NCI-H1105 treated with DMSO at 0.1 percent for 48 hours (cell line): ENCODE measurements around the gene CD36.
A peak's percentile ranks its signal among the peaks of the same experiment; 100 is the strongest.

Source experiments
- DNase-seq: peaks from one replicate; lab custom pipeline; 2025; lab: John Stamatoyannopoulos, UW

CD36 gene

DNA sequence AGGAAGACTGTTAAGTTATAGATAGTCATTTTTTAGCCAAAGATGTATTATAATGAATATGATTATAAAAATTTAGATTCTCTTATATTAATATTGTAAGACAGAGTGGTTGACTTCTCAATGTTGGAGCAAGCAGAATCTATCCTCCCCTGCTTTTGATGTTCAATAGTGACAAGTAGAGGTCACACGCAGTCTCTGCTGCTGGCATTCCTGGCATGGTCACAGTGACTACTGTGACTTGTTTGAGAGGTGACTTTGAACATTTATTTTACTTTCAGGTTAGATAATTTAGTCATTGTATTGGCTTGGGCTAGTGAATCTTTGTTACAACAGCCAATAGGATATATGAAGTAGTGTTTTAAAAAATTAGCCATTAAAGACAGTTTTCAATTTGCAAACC is 13.7 kb upstream of the CD36 start:
- DNase-seq: no peak

DNA sequence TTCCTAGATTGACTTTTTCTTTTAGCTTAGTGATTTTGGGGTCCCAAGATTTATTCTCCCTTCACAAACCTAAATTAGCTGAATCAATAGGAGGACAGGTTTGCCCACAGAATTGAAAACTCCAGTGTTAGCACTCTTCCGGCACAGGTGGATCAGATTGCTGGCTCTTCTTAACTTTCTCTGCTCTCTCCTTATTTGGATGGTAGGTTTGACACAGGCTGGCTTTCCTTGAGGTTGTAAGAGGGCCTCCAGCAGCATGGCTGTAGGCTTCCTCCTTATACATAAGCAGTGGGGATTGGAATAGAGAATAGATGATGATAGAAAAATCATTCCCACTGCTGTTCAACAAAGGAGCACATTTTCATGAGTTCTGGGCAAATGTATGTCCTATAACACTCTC is 9.4 kb upstream of the CD36 start:
- no peak for DNase-seq

DNA sequence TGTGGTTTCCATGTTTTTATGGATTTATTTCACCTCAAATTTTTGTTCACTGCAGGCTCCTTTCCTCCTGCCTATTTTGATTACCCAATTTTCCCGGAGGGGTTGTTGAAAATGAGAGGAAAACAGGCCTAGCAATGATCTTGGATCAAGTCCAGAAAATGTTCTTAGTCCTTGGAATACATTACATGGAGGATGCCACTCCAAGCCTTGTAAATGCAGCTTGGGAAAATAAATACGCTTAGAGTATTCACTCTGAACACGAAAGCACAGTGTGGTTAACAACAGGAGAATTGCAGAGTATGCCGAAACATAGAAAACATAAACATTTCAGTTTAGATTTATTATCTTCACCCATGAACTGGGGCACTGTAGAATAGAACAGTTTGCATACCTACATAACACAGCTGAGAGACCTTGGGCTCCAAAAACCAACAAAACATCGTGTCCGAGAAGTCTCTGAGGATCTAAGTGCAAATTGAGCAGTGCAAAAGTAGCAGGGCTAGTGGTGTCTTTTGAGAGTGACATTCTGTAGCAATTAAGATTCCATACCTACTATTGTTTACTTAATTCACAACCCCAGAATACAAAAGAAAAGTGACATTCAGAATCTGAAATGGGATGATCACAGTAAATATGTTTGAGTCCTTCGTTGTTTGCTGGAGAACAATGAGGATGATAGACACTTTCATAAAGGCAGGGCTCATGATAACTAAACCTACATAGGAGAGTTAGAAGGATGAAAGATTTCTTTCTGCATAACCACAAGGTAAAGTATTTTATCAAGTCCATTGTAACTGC is 7.6 kb upstream of the CD36 start:
- peak; percentile 93 for DNase-seq

DNA sequence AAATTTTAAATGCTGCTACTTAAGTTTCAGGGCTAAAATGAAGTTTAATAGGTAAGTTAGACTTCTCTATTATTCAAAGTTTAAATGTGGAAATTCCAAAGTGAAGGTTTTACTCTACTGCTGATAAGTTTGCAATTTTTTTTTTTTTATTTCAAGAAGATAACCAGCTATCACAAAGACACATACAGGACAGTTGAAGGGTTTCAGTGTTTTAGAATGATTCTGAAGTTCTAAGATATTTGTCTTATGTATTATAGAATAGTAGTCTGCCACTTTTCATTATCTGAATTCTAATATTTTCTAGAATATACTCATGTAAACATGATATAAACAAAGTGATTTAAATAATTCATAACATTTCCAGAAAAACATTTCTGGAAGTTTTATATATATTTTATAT is 7.0 kb upstream of the CD36 start:
- no peak for DNase-seq

DNA sequence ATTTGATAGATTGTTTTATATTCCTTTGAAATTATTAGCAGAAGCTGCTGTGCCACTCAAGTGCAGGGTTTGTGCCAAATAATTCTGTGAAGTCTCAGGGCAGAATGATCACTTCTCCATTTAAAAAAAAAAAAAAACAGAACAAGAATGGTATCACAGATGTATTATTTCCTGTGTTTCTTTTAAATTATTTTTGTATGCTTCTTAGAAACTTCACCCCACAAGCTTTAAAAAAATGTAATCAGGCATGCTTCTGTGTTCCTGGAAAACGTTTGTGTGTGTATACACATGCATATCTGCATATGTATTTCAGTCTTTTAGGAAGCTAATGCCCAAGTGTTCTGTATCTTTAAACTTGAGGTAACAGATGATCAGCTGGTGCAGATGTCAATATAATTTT is 6.3 kb upstream of the CD36 start:
- DNase-seq: no peak

DNA sequence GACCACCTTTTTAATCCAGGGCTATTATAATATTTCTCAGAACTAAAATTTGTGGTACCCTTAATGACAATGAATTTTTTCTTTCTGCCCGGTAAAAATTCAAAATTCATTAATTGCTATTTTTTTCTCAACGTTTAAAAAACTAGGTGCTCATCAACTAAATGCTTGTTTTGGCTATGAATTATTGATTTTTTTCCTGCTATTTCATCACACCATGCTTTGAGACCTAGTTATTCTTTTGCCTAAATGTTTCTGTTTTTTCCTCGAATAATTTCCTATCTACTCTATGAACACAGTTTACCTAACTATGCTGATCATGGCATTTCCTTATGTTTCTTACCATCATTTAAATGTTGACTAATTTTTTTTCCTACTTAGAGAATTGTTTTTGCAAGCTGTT is 5.6 kb upstream of the CD36 start:
- no peak for DNase-seq

DNA sequence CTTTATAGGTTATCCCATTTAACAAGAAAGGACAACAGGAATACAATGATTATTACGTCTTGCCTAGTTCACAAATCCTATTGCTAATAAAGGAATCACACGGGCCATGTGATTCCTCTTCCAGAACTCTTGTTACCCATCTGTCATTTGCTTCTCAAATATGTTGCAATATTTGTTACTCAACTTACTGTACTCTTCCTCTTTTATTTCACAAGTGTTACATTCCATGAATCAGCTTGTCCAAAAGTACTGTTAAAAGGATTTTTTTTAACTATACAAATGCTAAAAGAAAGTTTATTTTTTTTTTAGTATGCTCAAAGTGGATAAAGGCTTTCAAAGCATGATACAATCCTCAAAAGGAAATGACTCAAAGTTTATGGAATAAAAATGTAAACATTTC is 3.9 kb upstream of the CD36 start:
- DNase-seq: no peak

DNA sequence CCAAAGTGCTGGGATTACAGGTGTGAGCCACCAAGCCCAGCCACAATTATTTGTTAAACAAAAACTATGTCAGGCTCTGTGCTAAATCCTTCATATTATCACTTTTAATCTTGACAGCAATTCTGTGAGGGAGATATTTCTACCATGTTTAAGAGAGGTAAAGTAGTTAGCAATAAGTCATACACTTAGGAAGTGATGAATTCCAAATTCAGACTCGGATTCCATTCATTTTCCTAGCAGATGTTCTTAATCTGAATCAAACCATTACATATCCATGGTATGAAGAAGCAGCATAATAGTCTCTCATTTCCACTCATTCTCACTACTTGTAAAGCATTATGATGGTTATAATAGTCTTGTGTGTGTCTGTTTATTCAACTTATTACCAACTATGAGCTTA is 2.9 kb upstream of the CD36 start:
- DNase-seq: no peak

DNA sequence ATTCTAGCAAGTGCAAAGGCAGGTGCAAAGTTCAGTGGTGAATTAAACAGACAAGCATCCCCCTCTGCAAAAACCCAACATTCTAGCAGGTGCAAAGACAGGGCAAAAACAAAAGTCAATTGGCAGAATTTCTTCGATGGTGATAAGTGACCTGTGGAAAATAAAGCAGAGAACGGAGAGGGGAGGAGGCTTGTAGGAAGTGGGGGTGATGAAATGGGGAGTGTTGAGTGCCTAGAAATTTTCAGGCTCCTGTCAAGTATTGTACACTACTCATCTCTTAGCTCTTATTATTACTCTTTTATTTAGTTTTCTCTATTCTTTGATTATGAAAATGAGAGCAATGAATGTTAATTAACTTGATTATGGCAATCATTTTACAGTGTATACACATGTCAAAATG is 2.4 kb upstream of the CD36 start:
- DNase-seq: no peak

DNA sequence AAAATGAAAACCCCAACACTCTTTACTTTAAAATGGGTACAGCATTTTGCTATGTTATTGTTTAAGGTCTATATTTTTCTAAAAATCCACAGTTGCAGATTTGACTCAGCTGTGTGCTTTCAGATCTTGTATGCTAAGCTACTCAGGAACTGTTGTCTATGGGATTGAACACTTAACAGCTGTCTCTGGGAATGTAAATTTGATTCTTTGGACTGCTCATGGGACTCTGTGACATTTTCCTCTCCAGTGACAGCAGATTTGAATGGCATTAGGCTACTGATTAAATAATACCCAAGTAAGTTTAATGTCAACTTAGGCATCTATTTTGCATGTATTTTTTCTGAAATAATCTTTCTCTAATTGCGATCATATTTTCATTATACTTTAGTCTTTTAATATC is 1.7 kb upstream of the CD36 start:
- no peak for DNase-seq

DNA sequence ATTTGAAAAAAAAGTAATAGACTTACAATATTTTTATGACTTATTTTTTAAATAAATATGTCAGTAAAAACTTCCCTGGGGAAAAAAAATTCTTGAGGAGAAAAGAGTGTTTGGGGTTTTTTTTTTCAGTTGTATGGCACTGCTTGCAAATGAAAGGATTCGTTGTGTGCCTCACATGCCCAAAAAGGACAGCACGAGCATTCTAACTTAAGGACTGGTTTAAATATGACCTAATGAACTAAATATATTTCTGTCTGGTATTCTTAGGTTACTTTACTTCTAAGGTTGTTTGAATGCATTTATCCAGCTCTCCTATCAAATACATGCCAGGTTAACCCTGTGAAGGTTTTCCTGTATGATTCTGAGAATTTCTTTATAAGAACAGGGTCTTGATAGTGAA is 988 bp upstream of the CD36 start:
- no peak for DNase-seq

DNA sequence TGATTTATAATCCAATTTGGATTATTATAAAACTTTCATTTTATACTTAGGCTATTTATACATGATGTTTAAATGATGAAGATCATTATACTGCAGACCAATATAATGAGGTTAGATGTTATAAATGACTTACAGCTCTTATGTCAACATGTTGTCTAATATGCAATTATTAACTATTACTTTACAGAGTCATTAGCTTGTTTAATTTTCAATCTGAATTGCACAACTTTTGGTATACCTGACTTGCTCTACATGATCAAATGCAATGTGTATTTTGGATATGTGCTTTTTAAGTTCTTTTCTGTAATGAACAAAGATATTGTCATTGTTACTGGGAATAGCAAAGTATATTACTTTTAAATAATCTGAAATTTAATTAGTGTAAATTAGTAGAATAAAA is 569 bp downstream of the CD36 start:
- no peak for DNase-seq

DNA sequence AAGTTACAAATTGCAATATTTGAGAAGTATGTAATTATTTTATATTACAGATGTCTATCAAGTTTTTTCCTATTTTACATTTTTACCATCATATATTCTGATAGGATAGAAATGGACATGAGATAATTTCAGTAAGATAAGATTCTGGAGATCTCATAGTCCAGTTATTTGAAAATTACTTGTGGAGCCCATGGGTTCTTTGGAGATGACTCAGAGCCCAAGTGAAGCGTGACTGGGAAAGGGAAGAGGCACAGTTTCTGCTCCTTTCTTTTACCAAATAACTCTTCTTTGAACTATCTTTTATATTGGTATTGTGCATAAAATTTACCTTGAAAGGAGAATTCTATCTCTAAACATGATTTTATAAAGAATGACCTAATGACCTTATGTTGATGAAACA is 2.4 kb downstream of the CD36 start:
- no peak for DNase-seq

DNA sequence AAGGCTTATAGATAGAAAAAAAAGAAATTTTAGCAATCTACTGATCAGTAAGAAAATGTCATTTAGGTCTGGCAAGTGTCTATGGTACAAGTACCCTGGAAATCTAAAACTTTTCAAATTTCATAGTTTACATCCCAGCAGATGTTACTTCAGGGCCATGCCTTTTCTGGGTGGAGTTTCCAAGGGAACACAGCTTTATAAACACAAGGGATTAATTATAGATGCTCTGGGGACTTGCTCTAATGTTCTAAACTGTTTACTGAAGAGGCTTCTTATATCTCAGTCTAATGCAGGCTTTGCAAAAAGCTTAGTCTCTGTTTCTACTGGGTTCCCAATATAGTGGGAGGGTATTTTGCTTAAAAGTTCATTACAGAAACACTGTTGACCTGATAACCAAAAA is 3.1 kb downstream of the CD36 start:
- DNase-seq: no peak

DNA sequence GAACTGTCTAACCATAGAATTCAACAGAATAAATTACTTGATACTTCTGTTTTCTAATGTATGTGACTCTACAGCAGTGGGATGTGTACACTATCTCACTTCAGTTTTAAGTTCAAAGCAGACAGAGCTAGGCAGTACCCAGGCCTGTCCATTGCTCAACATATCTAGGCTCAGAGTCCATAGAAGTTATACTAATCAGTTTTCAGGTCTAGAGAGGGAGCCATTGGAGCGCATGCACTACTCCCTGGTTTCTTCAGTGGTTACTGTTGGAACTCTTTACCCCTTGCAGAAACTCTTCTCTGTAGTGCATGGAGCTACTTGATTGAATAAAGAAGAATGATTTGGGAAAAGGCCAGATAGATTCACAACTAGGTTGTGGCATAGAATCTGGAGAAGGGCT is 4.4 kb downstream of the CD36 start:
- DNase-seq: no peak

DNA sequence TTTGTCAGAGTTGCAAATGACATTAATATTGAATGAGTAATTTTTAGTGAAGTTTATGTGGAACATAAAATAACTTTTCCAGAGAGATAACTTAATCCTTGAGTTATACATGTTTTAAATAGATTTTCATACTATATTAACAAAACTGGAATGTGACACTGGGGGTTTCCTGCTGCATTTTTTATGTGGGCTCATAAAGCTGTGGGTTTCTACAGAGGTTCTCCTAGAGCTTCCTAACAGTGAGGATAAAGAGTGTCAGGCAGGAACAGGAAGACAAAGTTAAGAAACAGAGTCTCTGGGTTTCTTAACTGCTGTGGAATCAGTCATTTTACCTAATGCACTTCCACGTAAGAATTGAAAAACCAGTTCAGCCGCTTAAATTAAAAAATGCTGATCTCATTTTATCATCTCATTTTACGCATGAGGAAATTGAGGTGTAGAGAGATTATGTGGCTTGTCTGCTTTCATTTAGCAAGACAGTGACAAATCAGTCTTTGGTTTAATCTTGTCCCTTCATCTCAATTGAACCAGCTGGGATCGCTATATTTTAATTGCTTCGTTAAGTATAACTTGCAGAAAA is 5.0 kb downstream of the CD36 start:
- DNase-seq: no peak

DNA sequence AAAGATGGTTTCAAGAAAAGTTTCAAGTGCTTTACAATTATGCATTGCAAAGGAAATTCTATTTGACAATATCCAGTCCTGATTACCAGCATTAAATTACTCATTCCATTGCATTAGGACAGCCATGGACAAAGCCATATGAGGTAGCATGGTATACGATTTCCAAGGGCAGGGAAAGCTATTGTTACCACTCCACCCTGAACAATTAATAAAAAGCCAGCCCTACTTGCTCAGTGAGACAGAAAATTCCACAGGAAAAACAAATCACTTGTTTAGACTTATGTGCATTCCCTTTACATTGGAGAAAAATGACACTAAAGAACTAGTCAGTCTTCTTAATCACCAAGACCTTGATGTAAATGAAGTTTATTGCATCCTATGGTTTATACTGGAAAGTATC is 5.6 kb downstream of the CD36 start:
- DNase-seq: no peak

DNA sequence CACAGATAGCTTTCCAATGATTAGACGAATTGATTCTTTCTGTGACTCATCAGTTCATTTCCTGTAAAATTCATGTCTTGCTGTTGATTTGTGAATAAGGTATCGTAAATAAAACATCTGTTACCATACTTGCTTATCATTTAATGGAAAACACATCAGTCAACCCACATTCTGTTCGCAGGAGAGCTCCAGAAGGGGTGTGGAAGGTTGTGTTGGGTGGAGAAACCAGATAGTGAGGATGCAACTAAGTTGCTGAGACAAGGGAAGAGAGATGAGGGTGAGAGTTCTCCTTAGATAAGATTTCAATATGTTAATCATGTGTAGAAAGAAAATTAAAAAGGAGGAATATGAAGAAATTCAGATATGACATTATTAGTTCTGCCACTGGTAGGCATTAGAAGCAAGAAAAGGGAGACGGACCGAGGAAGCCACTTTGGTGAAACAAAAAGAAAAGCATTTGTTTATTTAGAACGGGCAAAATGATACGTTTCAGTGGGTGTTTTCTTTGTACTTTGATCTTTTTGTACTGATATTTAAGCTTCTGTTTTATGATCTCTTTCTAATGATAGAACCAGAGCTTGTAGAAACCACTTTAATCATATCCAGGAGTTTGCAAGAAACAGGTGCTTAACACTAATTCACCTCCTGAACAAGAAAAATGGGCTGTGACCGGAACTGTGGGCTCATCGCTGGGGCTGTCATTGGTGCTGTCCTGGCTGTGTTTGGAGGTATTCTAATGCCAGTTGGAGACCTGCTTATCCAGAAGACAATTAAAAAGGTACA is 7.8 kb downstream of the CD36 start:
- DNase-seq: no peak

DNA sequence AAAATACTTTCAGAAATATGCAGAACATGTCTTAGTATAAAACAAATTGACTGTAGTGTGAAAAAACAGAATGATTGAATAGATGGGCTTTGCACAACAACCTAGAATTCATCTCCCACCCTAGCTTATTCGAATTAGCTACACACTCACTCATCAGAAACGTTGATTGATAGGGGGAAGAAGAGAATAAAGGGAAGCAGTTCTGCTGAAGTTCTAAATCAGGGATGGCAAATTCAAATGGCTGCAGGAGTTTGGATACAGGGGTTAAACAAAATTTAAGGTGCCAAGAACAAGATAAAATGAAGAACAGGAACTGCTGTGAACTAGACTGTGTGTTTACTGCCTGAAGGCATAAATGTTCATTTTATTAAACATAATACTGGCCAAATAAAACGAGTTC is 9.0 kb downstream of the CD36 start:
- DNase-seq: no peak

DNA sequence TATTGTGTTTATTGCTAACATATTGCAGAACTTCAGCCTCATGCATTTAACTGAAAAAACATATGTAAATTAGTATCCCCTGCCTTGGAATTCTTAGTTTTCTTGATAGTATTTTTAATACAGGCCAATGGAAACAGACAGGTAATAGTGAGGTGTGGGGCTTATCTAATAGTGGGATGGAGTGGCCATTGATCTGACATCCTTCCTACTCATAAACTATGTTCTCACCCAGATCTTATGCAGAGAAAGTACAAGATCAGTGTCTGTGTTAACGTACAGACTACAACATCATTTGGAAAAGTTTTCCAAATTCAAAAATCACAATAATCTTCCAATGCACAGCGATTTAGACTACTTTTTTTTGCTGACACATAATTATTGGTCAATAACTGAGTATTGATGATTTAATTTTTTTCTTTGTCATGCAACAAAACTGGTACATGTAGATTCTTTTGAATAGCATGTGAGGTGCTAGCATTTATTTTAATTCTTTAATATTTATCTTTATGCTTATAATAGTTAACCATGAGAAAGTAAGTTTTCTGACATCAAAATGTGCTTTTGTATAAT is 9.7 kb downstream of the CD36 start:
- no peak for DNase-seq

DNA sequence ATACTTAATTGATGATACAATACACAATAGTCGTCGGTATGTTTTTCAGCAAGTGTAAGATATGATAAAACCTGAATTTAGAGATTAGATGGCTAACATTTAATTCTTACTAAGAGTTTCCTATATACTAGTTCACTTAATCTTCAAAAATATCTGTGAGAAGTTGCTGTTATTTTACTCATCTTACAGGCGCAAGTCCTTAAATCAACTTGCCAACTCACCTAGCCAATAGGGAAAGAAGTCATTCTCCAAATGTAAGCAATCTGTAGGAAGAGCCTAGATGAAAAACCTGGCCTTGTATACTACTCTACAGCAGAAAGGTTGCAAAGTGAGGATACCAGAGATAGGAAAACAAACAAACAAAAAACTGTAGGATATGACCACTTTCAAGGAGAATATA is 10.6 kb downstream of the CD36 start:
- DNase-seq: no peak

DNA sequence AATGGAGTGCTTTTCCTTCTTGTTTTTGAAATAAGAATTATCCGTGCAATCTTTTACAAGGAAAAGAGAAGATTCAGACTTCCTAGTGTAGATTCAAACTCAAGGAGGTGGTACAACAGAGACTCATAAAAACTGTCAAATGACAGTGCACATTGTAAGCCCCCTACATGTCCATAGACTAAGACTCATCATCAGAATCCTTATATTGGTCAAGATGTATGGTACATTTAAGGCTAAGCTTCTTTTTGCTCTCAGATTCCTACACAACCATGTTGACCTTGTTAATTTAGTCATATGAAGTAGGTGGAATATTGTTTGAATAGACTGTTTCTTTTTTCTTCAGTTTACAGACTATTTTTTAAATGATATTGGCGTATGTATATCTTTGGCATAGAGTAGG is 11.6 kb downstream of the CD36 start:
- DNase-seq: no peak

DNA sequence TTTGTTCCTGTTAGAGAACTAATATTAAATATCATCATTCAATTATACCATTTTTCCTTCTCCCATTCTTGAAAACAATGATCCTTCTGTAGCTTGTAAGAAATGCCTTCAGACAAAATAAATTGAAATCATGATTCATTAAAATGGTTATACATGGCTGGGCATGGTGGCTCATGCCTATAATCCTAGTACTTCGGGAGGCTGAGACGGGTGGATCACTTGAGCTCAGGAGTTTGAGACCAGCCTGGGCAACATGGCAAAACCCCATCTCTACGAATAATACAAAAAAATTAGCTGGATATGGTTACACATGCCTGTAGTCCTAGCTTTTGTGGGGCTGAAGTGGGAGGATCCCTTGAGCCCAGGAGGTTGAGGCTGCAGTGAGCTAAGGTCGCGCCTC is 13.0 kb downstream of the CD36 start:
- no peak for DNase-seq
